ENCODE measurements around the gene LTO1. TPM values are rescaled to one million over a fixed set of nuclear protein-coding genes. Genes with fewer than 3 reads are reported as not detected.

Gene LTO1
- total RNA-seq, 2 donors from 2014 or later, result 23.2 to 32.2 TPM

GRCh38 chr11:69652999-69653398 lies 22.2 kb downstream of the LTO1 start:
- H3K4me1 Mint-ChIP-seq, result peaks cover 6% of the 10 kb centered on the region
- Histone ChIP-seq H3K27ac (ENCODE audit: low read depth, low read length) (no peak overlapping the region), H3K27me3 (ENCODE audit: control insufficient read depth, insufficient read depth, low read length, poor library complexity, severe bottlenecking) (no peaks in the 10 kb centered on the region), H3K36me3 (ENCODE audit: control insufficient read depth, insufficient read depth, low read length) (peaks cover 5% of the 10 kb centered on the region), H3K9me3 (ENCODE audit: control insufficient read depth, low read length) (no peaks in the 10 kb centered on the region), H3K4me3 (ENCODE audit: low read length) (no peak overlapping the region), H3K4me1 (ENCODE audit: control insufficient read depth, insufficient read depth, low read length) (no peaks in the 10 kb centered on the region), H3K9ac (ENCODE audit: extremely low read depth, low read length, poor library complexity, severe bottlenecking) (no peak overlapping the region)
- WGBS, 2 experiments (ENCODE audit: insufficient coverage in 1 of 2, insufficient read length in 1 of 2), result 89 to 90% methylated on average over 11 of the region's 11 CpGs
- no peak overlapping the region for H3K4me3 Mint-ChIP-seq
- no peaks in the 10 kb centered on the region for H3K9me3 Mint-ChIP-seq
- H3K27ac Mint-ChIP-seq, result no peak overlapping the region
- TF ChIP-seq, protein P1, sequence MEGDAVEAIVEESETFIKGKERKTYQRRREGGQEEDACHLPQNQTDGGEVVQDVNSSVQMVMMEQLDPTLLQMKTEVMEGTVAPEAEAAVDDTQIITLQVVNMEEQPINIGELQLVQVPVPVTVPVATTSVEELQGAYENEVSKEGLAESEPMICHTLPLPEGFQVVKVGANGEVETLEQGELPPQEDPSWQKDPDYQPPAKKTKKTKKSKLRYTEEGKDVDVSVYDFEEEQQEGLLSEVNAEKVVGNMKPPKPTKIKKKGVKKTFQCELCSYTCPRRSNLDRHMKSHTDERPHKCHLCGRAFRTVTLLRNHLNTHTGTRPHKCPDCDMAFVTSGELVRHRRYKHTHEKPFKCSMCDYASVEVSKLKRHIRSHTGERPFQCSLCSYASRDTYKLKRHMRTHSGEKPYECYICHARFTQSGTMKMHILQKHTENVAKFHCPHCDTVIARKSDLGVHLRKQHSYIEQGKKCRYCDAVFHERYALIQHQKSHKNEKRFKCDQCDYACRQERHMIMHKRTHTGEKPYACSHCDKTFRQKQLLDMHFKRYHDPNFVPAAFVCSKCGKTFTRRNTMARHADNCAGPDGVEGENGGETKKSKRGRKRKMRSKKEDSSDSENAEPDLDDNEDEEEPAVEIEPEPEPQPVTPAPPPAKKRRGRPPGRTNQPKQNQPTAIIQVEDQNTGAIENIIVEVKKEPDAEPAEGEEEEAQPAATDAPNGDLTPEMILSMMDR (conservative IDR thresholded peaks at IDR 0.05), result no peak
- H3K36me3 Mint-ChIP-seq (ENCODE audit: low read depth), result peaks cover 33% of the 10 kb centered on the region
- peak; percentile 54 for DNase-seq
- H3K27me3 Mint-ChIP-seq (ENCODE audit: insufficient read depth), result no peaks in the 10 kb centered on the region

DNA sequence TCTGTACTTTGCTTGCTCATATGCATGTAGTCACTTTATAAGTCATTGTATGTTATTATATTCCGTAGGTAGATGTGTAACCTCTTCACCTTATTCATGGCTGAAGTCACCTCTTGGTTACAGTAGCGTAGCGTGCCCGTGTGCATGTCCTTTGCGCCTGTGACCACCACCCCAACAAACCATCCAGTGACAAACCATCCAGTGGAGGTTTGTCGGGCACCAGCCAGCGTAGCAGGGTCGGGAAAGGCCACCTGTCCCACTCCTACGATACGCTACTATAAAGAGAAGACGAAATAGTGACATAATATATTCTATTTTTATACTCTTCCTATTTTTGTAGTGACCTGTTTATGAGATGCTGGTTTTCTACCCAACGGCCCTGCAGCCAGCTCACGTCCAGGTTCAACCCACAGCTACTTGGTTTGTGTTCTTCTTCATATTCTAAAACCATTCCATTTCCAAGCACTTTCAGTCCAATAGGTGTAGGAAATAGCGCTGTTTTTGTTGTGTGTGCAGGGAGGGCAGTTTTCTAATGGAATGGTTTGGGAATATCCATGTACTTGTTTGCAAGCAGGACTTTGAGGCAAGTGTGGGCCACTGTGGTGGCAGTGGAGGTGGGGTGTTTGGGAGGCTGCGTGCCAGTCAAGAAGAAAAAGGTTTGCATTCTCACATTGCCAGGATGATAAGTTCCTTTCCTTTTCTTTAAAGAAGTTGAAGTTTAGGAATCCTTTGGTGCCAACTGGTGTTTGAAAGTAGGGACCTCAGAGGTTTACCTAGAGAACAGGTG lies 23.1 kb downstream of the LTO1 start:
- peaks cover 40% of the 10 kb centered on the region for H3K36me3 Mint-ChIP-seq (ENCODE audit: low read depth)
- Histone ChIP-seq H3K4me1 (ENCODE audit: control insufficient read depth, insufficient read depth, low read length) (no peaks in the 10 kb centered on the region), H3K4me3 (ENCODE audit: low read length) (no peak overlapping the region), H3K27me3 (ENCODE audit: control insufficient read depth, insufficient read depth, low read length, poor library complexity, severe bottlenecking) (no peaks in the 10 kb centered on the region), H3K27ac (ENCODE audit: low read depth, low read length) (no peak overlapping the region), H3K9ac (ENCODE audit: extremely low read depth, low read length, poor library complexity, severe bottlenecking) (no peak overlapping the region), H3K36me3 (ENCODE audit: control insufficient read depth, insufficient read depth, low read length) (peaks cover 5% of the 10 kb centered on the region), H3K9me3 (ENCODE audit: control insufficient read depth, low read length) (no peaks in the 10 kb centered on the region)
- no peaks in the 10 kb centered on the region for H3K27me3 Mint-ChIP-seq (ENCODE audit: insufficient read depth)
- no peaks in the 10 kb centered on the region for H3K9me3 Mint-ChIP-seq
- TF ChIP-seq, protein P1 (conservative IDR thresholded peaks at IDR 0.05), result no peak
- H3K27ac Mint-ChIP-seq, result peak overlapping the region; percentile 15
- no peak for DNase-seq
- H3K4me3 Mint-ChIP-seq, result no peak overlapping the region
- H3K4me1 Mint-ChIP-seq, result no peaks in the 10 kb centered on the region
- 94 to 100% methylated on average over 2 to 10 of the region's 15 CpGs for WGBS, 2 experiments (ENCODE audit: insufficient coverage in 1 of 2, insufficient read length in 1 of 2)

GRCh38 chr11:69650832-69651344 lies 24.3 kb downstream of the LTO1 start:
- Mint-ChIP-seq H3K4me1 (no peaks in the 10 kb centered on the region), H3K9me3 (no peaks in the 10 kb centered on the region), H3K36me3 (ENCODE audit: low read depth) (peaks cover 45% of the 10 kb centered on the region), H3K4me3 (no peak overlapping the region), H3K27me3 (ENCODE audit: insufficient read depth) (no peaks in the 10 kb centered on the region), H3K27ac (no peak overlapping the region)
- Histone ChIP-seq H3K9me3 (ENCODE audit: control insufficient read depth, low read length) (no peaks in the 10 kb centered on the region), H3K4me1 (ENCODE audit: control insufficient read depth, insufficient read depth, low read length) (no peaks in the 10 kb centered on the region), H3K4me3 (ENCODE audit: low read length) (no peak overlapping the region), H3K27ac (ENCODE audit: low read depth, low read length) (no peak overlapping the region), H3K36me3 (ENCODE audit: control insufficient read depth, insufficient read depth, low read length) (peaks cover 5% of the 10 kb centered on the region), H3K27me3 (ENCODE audit: control insufficient read depth, insufficient read depth, low read length, poor library complexity, severe bottlenecking) (no peaks in the 10 kb centered on the region), H3K9ac (ENCODE audit: extremely low read depth, low read length, poor library complexity, severe bottlenecking) (no peak overlapping the region)
- TF ChIP-seq, protein P1 (conservative IDR thresholded peaks at IDR 0.05), result no peak
- 96 to 100% methylated on average over 5 to 23 of the region's 23 CpGs for WGBS, 2 experiments (ENCODE audit: insufficient coverage in 1 of 2, insufficient read length in 1 of 2)
- DNase-seq, result no peak
